Adipocyte (in vitro differentiated cells): Measurements from ENCODE around the gene A2M.
A peak's percentile ranks its signal among the peaks of the same experiment; 100 is the strongest.
"Not testable (repeated sequence)": the region's sequence is repeated elsewhere in the genome, so short reads cannot be mapped to it uniquely, and the experiment has no call there.

ENCODE experiments used
- DNase-seq: peaks from one replicate; pipeline ENCODE4 v3.0.0-alpha.2; 2015; ENCODE audit warnings: low read depth
- H3K27me3 ChIP-seq: replicated peaks from 2 replicates; pipeline ENCODE4 v1.7.0; 2013; ENCODE audit warnings: mild to moderate bottlenecking, low read length, moderate library complexity; ENCODE audit not compliant: control insufficient read depth, insufficient read depth
- H3K36me3 ChIP-seq: 2 replicates; pipeline ENCODE4 v1.7.0; 2013; ENCODE audit warnings: low read length, mild to moderate bottlenecking, moderate library complexity; ENCODE audit not compliant: control insufficient read depth, insufficient read depth, severe bottlenecking
- H3K4me1 ChIP-seq: 2 replicates; pipeline ENCODE4 v1.7.0; 2013; ENCODE audit warnings: mild to moderate bottlenecking, low read length, moderate library complexity; ENCODE audit not compliant: control insufficient read depth, insufficient read depth
- H3K4me3 ChIP-seq: 2 replicates; pipeline ENCODE4 v1.7.0; 2013; ENCODE audit warnings: mild to moderate bottlenecking, low read length, moderate library complexity
- H3K9ac ChIP-seq: 2 replicates; pipeline ENCODE4 v1.7.0; 2013; ENCODE audit warnings: mild to moderate bottlenecking, low read length, moderate library complexity
- H3K9me3 ChIP-seq: 2 replicates; pipeline ENCODE4 v1.7.0; 2013; ENCODE audit warnings: mild to moderate bottlenecking, low read length, moderate library complexity; ENCODE audit not compliant: control insufficient read depth

A2M gene

DNA sequence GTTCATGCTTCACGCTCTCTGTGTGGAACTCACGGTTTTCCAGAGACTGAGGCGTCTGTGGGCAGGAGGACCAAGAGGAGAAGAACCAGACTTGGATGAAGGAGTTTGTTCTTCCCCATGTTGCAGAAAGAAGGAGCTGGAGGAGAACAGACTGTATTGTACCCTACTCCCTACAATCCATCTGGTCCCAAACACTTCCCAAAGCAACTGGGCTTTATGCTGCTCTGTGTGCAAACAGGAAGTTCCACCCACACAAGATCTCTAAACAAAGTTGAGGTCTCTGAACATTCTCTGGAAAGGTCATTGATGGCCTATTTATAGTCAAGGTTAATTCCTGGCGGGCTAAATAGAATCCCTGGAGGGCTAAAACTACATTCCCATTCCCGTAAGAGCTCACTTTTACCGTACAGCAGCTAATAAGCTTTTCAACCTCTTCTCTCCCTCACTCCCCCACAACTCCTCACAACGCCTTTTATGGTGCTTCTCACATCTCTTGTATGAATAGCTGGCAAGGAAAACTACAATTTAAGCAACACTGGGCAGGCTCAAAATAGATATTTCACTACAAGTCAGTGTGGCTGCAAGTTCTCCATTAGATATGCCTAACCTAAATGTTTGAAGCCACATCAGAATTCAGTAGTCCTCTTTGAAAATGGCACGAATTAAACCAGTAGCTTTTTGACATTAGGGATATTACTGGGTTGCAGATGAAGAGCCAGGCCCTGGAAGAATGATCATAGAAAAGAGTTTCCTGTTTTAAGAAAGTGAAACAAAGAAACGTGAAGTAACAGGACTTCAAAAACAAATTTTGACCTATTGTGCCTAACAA lies at the start of gene A2M:
A2M (minus strand) TSS at position 189 of the 829 bp plus-strand sequence; CDS start at position 119, 70 bp downstream.
- H3K9ac ChIP-seq: peak within 1 kb of the TSS; percentile 76
- DNase-seq: peak; percentile 30
- no peaks in the 10 kb centered on the region for H3K27me3 ChIP-seq
- peak within 1 kb of the TSS; percentile 71 for H3K4me3 ChIP-seq
- peaks cover 30% of the 10 kb centered on the region for H3K4me1 ChIP-seq
- peaks cover 6% of the 10 kb centered on the region for H3K36me3 ChIP-seq
- no peaks in the 10 kb centered on the region for H3K9me3 ChIP-seq

DNA sequence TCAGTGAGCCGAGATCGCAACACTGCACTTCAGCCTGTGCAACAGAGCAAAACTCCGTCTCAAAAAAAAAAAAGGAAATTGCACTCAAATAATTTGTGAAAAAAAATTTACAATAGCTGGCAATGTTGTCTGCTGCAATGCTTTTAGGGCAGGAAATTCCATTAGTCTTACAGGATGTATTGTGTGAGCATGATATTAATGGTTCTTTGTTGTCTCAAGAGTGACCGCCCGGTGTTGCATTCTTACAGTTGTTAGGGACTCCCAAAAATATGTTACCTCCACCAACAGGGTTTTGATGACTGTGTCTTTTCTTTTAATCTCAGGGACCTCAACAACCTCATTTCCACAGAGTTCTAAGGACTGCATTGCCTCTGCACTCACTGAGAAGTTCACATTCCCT lies 47.7 kb upstream of the A2M start:
- H3K4me3 ChIP-seq: no peak overlapping the region
- no peak overlapping the region for H3K9ac ChIP-seq
- H3K27me3 ChIP-seq: no peaks in the 10 kb centered on the region
- H3K9me3 ChIP-seq: no peaks in the 10 kb centered on the region
- no peaks in the 10 kb centered on the region for H3K4me1 ChIP-seq
- H3K36me3 ChIP-seq: no peaks in the 10 kb centered on the region
- no peak for DNase-seq

DNA sequence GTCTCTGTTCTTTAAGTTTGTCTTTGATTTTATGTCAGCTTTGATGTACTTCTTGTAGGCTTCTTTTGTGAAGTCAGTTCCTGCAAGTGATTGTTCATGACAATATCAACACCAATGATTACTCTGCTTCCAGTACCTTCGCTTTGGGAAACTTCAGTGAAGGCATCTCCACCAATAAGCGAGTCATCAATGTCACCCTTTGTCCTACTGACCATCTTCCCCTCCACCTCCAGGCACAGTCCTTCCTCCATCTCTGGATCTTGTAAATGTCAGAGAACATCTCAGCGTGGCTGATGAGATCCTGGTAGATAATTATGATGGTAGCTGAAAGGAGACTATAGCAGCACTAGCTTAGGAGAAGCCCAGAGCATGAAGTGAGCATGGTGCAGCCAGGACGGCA lies 40.4 kb upstream of the A2M start:
- no peaks in the 10 kb centered on the region for H3K27me3 ChIP-seq
- no peak overlapping the region for H3K4me3 ChIP-seq
- H3K9me3 ChIP-seq: peaks cover 7% of the 10 kb centered on the region
- H3K36me3 ChIP-seq: no peaks in the 10 kb centered on the region
- H3K4me1 ChIP-seq: no peaks in the 10 kb centered on the region
- DNase-seq: no peak
- no peak overlapping the region for H3K9ac ChIP-seq

DNA sequence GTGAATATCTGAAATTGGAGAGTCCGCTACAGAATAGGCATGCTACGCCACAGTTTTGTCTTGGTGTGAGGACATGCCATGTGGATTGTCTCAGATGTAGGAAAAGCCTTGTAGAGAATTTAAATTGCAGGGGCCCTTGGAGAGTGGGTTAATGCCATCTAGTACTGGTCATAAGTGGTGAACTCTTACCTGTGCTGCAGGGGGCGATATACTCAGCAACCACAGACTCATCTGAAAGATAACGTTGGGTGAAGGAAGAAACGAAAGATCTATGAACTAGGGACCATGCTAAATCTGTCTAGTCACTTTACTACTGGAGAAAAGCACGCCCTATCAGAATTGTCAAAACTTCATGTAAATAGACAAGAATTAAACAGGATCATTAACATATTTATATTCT lies 33.7 kb upstream of the A2M start:
- Histone ChIP-seq H3K9ac (no peak overlapping the region), H3K4me3 (no peak overlapping the region), H3K4me1 (no peaks in the 10 kb centered on the region), H3K27me3 (no peaks in the 10 kb centered on the region), H3K36me3 (no peaks in the 10 kb centered on the region), H3K9me3 (peaks cover 30% of the 10 kb centered on the region)
- no peak for DNase-seq

DNA sequence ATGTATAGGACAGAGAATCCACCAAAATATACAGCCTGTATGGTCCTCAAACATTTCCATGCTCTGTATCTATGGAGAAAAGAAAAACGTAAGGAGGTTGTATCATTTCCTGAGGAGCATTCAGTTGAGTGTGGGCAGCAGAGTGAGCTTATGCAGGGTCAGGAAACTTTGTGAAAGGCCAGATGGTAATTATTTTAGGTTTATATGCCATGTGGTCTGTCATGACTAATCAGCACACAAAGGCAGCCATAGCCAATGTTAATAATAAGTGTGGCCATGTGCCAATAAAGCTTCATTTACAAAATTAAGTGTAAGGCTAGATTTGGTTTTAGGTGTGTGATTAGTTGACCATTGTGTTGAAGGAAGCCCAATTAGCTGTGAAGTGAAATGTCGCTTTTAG lies 33.2 kb upstream of the A2M start:
- H3K4me1 ChIP-seq: no peaks in the 10 kb centered on the region
- DNase-seq: no peak
- H3K9ac ChIP-seq: no peak overlapping the region
- H3K9me3 ChIP-seq: peaks cover 35% of the 10 kb centered on the region
- no peaks in the 10 kb centered on the region for H3K27me3 ChIP-seq
- no peak overlapping the region for H3K4me3 ChIP-seq
- H3K36me3 ChIP-seq: no peaks in the 10 kb centered on the region

DNA sequence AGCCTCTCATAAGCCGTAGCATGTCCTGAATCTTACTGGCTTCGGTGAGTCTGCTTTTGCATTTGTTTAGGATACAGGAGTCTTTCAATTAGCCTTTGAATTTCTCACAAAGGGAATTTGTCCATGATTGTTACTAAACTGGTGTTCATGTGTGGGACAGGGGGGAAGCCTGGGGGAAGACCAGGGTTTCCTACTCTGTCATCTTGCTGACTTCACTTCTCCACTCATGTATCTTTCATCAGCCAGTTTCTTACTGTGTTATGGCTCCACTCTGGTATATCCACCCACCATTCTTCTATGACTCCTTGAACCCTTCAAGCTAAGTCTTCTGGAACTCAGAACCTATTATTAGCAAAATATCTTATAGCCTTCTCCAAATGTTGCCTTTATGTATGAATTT lies 31.7 kb upstream of the A2M start:
- no peaks in the 10 kb centered on the region for H3K27me3 ChIP-seq
- peaks cover 35% of the 10 kb centered on the region for H3K9me3 ChIP-seq
- H3K4me1 ChIP-seq: no peaks in the 10 kb centered on the region
- H3K4me3 ChIP-seq: no peak overlapping the region
- DNase-seq: no peak
- H3K36me3 ChIP-seq: no peaks in the 10 kb centered on the region
- H3K9ac ChIP-seq: no peak overlapping the region

DNA sequence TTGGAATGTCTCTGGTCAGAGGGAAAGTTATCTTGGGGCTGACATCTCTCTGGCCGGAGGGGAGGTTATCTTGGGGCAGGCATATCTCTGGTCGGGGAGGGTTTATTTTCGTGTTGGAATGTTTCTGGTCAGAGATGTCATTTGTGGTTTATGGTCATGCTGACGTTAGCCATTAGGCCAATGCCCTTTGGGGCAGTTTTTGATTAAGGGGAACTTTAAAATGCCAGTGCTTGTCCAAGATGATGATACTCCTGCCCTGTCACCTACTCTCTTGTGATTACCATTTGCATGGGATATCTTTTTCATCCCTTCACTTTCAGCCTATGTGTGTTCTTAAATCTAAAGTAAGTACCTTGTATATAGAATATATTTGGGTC lies 29.0 kb upstream of the A2M start:
- DNase-seq: no peak

DNA sequence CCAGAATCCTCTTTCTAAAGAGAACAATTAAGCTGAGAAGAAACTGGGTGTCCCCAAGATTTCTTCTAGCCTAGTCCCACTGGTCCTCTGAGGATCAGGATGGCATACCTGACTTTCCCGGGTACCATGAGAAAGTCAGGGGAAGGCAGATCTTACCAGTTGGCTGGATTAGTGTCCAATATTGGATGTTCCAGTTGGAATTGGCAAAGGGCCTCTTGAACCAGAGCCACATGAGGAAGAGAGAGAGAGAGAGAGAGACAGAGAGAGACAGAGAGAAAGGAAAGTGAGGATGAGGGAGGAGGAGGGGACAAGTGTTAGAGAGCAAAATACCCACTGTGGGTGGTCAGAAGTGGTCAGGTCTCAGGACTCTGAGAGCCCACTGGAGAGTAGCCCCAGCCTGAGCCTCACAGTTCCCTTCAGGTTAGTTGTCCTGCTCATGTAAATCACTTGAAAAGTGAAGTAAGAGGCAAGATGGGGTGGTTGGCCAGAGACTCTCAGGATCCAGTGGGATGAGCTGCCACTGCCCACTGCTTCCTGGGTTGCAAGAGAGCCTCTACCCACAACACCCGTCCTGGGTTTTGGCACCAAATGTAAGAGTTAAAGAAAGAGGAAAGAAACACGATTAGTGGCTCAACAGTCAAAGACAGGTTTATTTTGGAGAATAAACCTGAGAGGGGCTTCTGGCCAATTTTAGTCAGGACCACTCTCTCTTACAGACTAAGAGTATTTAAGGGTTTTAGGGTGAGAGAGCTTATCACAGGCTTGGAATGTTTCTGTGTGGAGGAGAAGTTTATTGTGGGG lies 28.4 kb upstream of the A2M start:
- Histone ChIP-seq H3K4me1 (no peaks in the 10 kb centered on the region), H3K27me3 (no peaks in the 10 kb centered on the region), H3K36me3 (no peaks in the 10 kb centered on the region), H3K4me3 (no peak overlapping the region), H3K9ac (no peak overlapping the region), H3K9me3 (peaks cover 36% of the 10 kb centered on the region)
- DNase-seq: no peak

More for the DNA sequence above, 29.0 kb upstream of the A2M start:
- H3K9me3 ChIP-seq: peaks cover 33% of the 10 kb centered on the region
- H3K27me3 ChIP-seq: no peaks in the 10 kb centered on the region
- H3K9ac ChIP-seq: no peak overlapping the region
- H3K4me3 ChIP-seq: no peak overlapping the region
- H3K36me3 ChIP-seq: no peaks in the 10 kb centered on the region
- no peaks in the 10 kb centered on the region for H3K4me1 ChIP-seq

DNA sequence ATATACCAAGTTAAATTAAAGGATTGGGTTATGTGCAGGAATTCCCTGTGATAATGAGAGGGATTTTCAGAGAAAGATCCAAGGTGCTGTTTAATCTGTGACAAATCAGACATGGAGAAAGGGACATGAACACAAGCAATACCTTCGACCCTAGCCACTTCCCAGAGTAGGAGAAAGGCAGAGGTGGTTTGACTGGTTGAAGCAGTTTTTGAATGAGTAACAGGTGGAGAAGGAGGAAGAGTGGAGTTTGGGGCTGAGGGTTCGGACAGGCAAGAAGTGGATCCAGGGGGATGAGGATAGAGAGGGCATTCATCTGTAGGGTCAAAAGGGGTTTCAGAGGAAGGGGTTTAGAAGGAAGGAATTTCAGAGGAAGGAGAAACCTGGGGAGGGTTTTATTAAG lies 27.4 kb upstream of the A2M start:
- Histone ChIP-seq H3K4me1 (no peaks in the 10 kb centered on the region), H3K4me3 (no peak overlapping the region), H3K27me3 (no peaks in the 10 kb centered on the region), H3K9ac (no peak overlapping the region), H3K9me3 (peaks cover 38% of the 10 kb centered on the region), H3K36me3 (no peaks in the 10 kb centered on the region)
- no peak for DNase-seq

DNA sequence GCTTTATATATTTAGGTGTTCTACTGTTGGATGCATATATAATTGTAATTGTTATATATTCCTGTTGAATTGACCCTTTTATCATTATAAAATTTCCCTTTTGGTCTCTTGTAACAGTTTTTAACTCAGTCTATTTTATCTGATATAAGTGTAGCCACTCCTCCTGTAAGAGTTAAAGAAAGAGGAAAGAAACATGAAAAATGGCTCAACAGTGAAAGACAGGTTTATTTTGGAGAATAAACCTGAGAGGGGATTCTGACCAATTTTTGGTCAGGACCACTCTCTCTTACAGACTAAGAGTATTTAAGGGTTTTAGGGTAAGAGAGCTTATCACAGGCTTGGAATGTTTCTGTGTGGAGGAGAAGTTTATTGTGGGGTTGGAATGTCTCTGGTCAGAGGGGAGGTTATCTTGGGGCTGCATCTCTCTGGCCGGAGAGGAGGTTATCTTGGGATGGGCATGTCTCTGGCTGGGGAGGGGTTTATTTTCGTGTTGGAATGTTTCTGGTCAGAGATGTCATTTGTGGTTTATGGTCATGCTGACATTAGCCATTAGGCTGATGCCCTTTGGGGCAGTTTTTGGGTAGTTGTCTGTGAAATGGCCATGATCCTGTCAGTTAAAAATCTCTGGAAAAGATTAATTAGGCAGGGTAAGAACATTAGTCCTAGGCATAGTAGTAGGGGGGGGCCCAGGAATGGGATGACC lies 24.0 kb upstream of the A2M start:
- not testable (repeated sequence) for H3K9ac ChIP-seq, DNase-seq, H3K4me1 ChIP-seq, H3K36me3 ChIP-seq, H3K27me3 ChIP-seq, H3K4me3 ChIP-seq
- H3K9me3 ChIP-seq: peaks cover 19% of the 10 kb centered on the region

DNA sequence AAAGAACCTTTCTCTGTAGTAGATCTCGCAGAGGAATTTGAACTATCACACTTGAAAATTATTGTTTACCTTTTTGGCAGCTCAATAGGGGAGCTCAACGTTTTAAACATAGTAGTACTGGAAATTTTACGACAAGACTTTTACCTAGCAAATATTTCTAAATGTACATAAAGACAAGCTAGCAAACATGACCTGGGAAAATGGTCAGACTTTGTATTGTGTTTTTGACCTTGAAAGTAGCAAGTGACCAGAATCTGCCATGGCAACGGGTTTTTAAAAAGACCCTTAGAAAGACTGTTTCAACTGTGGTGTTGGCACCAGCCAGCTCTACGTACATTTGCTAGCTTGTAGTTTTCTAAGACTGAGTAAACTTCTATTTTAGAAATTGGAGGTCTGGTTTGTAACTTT lies 20.2 kb upstream of the A2M start:
- Histone ChIP-seq H3K4me3 (no peak overlapping the region), H3K36me3 (no peaks in the 10 kb centered on the region), H3K9ac (no peak overlapping the region), H3K9me3 (peaks cover 10% of the 10 kb centered on the region), H3K4me1 (peaks cover 20% of the 10 kb centered on the region), H3K27me3 (no peaks in the 10 kb centered on the region)
- no peak for DNase-seq
